ENCODE measurements around the gene RPS16. TPM values are rescaled to one million over a fixed set of nuclear protein-coding genes. Genes with fewer than 3 reads are reported as not detected.

Gene RPS16
- total RNA-seq, 4 donors from 2014 or later, result 718 to 1,665 (median 1,335) TPM

DNA sequence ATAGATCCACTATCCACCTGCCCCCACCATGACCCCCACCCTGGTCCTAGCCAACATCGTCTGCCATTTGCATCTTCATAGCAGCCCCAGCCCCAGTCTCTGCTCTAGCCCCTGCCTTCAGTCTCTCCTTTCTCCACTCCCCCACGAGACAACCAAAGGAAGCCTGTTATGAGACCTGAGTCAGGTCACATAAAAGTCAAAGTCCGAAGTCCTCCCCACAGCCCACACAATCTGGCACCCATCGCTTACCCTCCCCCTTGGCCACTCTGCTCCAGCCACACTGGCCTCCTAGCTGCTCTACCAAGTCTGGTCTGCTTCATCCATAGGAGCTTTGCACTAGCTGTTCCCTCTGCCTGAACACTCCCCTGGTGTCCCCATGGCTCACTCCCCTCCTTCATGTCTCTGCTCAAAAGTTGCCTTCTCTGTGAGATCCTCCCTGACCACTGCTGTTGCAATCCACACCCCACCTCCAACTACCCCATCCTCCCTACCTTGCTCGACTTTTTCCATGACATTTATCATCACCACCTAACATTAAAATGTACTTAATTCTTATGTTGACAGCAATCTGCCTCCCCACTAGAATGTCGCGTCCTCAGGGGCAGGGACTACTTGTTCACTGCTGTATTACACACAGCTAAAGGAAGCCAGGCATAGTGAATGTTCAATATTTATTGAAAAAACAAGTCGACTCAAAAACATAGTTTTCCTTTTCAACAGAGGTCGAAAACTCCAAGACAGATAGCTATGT lies 24.5 kb downstream of the RPS16 start:
- in situ Hi-C loops (cut with MboI; ENCODE audit: low pct_ligation_motif_present in 1 of 4, low pct_unique_long_range_greater_than_20kb in 1 of 4, low sequenced_read_pairs in 3 of 4), result no loop called here
- Histone ChIP-seq H3K27ac (peak overlapping the region; percentile 98 to 100 (median 99)), H3K4me3 (peak overlapping the region in 3 of 4 donors; percentile 66 to 86 (median 83)), H3K27me3 (peaks cover 17% of the 10 kb centered on the region), H3K4me1 (peaks cover 11 to 54% (median 39%) of the 10 kb centered on the region in 4 donors), H3K36me3 (peaks cover 0 to 14% (median 8%) of the 10 kb centered on the region in 4 donors), H3K9me3 (no peaks in the 10 kb centered on the region)
- TF ChIP-seq POLR2AphosphoS5 (IDR thresholded peaks at IDR 0.05), result peak; percentile 81 to 97 (median 95)
- peak; percentile 87 for TF ChIP-seq POLR2A (IDR thresholded peaks at IDR 0.05)
- TF ChIP-seq EP300 (IDR thresholded peaks at IDR 0.05; ENCODE audit: low read depth), result no peak
- TF ChIP-seq, protein P1, sequence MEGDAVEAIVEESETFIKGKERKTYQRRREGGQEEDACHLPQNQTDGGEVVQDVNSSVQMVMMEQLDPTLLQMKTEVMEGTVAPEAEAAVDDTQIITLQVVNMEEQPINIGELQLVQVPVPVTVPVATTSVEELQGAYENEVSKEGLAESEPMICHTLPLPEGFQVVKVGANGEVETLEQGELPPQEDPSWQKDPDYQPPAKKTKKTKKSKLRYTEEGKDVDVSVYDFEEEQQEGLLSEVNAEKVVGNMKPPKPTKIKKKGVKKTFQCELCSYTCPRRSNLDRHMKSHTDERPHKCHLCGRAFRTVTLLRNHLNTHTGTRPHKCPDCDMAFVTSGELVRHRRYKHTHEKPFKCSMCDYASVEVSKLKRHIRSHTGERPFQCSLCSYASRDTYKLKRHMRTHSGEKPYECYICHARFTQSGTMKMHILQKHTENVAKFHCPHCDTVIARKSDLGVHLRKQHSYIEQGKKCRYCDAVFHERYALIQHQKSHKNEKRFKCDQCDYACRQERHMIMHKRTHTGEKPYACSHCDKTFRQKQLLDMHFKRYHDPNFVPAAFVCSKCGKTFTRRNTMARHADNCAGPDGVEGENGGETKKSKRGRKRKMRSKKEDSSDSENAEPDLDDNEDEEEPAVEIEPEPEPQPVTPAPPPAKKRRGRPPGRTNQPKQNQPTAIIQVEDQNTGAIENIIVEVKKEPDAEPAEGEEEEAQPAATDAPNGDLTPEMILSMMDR (IDR thresholded peaks at IDR 0.05), result no peak
- 6 to 14% methylated on average over 6 to 9 of the region's 9 CpGs for whole genome bisulfite sequencing, 2 donors (ENCODE audit: low coverage in 1 of 2)
- intact Hi-C loops (cut with DNase I; ENCODE audit: low total_unique reads), result no loop called here
- peak; percentile 86 for DNase-seq

DNA sequence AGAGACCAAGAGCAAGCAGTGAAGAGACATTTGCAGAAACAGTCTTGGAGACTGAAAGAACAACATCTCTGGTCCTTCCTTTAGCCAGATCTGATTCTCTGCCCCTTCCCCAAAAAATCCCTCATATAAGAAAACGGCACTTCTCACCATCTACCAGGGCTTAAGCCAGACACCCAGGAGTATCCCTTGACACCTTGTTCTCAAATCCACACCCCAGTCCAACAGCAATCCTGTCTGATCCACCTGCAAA lies 25.0 kb downstream of the RPS16 start:
- 47% methylated on average over 1 of the region's 1 CpG; no CpG with 5 or more reads in 1 of the 2 donors for WGBS, 2 donors (ENCODE audit: low coverage in 1 of 2)
- Histone ChIP-seq H3K27ac (peak overlapping the region; percentile 98 to 100 (median 99)), H3K9me3 (no peaks in the 10 kb centered on the region), H3K36me3 (peaks cover 0 to 14% (median 8%) of the 10 kb centered on the region in 4 donors), H3K4me1 (peaks cover 11 to 55% (median 43%) of the 10 kb centered on the region in 4 donors), H3K4me3 (peak overlapping the region in 3 of 4 donors; percentile 66 to 86 (median 83)), H3K27me3 (peaks cover 17% of the 10 kb centered on the region)
- intact Hi-C loops (cut with DNase I; ENCODE audit: low total_unique reads), result no loop called here
- in situ Hi-C loops (cut with MboI; ENCODE audit: low pct_ligation_motif_present in 1 of 4, low pct_unique_long_range_greater_than_20kb in 1 of 4, low sequenced_read_pairs in 3 of 4), result no loop called here
- TF ChIP-seq POLR2A (IDR thresholded peaks at IDR 0.05), result no peak
- DNase-seq, result no peak

DNA sequence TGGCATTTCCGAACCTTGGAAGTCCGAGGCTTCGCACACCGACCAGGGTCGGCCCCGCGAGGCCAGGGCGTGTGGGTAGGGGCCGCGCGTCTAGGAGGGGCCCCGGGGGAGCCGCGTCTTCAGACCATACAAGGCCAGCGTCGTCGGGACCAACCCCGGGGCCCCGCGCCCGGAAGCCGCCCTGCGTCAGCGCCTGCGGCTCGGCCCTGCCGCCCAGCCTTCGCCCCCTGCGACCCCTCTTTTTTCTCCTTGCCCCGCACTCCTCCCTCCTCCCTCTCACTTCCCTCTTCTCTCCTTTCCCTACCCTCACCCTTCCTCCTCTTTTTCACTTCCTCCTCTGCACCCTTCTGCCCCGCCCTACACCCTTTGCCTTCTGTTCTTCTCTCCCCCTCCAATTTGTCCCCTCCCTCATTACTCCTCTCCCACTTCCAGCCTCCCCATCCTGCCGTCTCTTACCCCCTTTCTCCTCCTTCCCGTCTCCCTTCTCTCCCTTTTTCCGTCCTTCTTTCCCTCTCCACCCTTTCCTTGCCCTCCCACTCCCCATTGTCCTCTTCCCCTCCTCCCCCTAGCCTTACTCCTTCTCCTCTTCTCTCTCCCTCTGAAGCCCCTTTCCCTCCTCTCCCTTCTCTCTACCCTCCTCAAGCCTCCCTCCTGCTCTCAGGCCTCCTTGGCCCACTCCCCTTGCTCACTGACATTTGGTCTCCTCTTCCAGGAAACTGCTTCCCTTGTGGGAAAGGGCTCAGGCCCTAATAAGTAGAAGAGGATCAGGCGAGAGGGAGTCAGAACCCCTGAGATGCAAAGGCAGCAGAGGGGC lies 25.5 kb downstream of the RPS16 start:
- intact Hi-C loops (cut with DNase I; ENCODE audit: low total_unique reads), result no loop called here
- no peaks in the 10 kb centered on the region for H3K9me3 ChIP-seq
- H3K4me3 ChIP-seq, result peak overlapping the region; percentile 66 to 86 (median 84)
- peak; percentile 85 for DNase-seq
- H3K27me3 ChIP-seq, result peaks cover 17% of the 10 kb centered on the region
- TF ChIP-seq POLR2AphosphoS5 (IDR thresholded peaks at IDR 0.05) (peak; percentile 53 to 92 (median 79)), EP300 (IDR thresholded peaks at IDR 0.05; ENCODE audit: low read depth) (peak; percentile 62), POLR2A (IDR thresholded peaks at IDR 0.05) (peak; percentile 94)
- TF ChIP-seq, protein P1 (IDR thresholded peaks at IDR 0.05), result no peak
- H3K36me3 ChIP-seq, result peaks cover 0 to 14% (median 8%) of the 10 kb centered on the region in 4 donors
- in situ Hi-C loops (cut with MboI; ENCODE audit: low pct_ligation_motif_present in 1 of 4, low pct_unique_long_range_greater_than_20kb in 1 of 4, low sequenced_read_pairs in 3 of 4), result no loop called here
- H3K4me1 ChIP-seq, result peaks cover 15 to 53% (median 46%) of the 10 kb centered on the region in 4 donors
- WGBS, 2 donors (ENCODE audit: low coverage in 1 of 2), result 1 to 5% methylated on average over 13 to 24 of the region's 35 CpGs
- peak overlapping the region; percentile 98 to 100 (median 99) for H3K27ac ChIP-seq

DNA sequence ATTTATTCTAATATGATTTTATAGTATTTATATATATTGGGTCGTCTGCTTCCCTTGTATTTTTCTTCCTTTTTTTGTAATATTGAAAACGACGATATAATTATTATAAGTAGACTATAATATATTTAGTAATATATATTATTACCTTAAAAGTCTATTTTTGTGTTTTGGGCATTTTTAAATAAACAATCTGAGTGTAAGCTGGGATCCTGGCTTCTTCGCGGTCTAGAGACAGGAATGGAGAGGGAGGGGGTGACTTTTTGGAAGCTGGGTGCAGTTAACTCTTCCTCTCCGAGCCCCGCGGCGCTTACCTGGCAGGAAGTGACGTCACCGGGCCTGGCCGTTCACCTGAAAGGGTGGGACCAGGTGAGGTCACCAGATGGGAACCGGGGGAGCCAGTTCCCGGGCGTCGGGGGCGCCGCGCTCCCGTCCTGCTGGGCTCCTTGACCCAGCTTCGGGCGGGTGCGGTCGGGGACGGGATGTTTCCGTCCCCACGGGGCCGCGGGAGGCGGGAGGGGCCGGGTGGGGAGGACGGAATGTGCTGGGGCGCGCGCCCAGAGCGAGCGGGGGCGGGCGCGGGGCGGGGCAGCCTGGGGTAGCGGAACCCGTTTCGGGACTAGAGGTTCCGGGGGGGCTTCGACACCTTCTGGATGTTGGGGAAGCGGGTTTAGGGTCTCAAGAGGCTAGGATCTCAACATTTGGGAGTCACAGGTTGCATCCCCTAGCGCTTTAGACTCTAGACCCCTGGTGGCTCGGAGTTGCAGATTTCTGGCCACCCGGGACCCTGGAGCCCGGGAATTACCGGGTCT lies 26.3 kb downstream of the RPS16 start:
- peak overlapping the region; percentile 66 to 86 (median 84) for H3K4me3 ChIP-seq
- DNase-seq, result peak; percentile 96
- in situ Hi-C loops (cut with MboI; ENCODE audit: low pct_ligation_motif_present in 1 of 4, low pct_unique_long_range_greater_than_20kb in 1 of 4, low sequenced_read_pairs in 3 of 4), result no loop called here
- peaks cover 0 to 14% (median 8%) of the 10 kb centered on the region in 4 donors for H3K36me3 ChIP-seq
- H3K27me3 ChIP-seq, result peaks cover 17% of the 10 kb centered on the region
- peak; percentile 85 for TF ChIP-seq POLR2A (IDR thresholded peaks at IDR 0.05)
- TF ChIP-seq, protein P1 (IDR thresholded peaks at IDR 0.05), result peak in 1 of 5 experiments; percentile 37
- peak; percentile 100 for TF ChIP-seq EP300 (IDR thresholded peaks at IDR 0.05; ENCODE audit: low read depth)
- TF ChIP-seq POLR2AphosphoS5 (IDR thresholded peaks at IDR 0.05), result peak; percentile 97 to 99 (median 98)
- peaks cover 17 to 52% (median 50%) of the 10 kb centered on the region in 4 donors for H3K4me1 ChIP-seq
- 0 to 1% methylated on average over 11 to 43 of the region's 52 CpGs for WGBS, 2 donors (ENCODE audit: low coverage in 1 of 2)
- intact Hi-C loops (cut with DNase I; ENCODE audit: low total_unique reads), result no loop called here
- no peaks in the 10 kb centered on the region for H3K9me3 ChIP-seq
- H3K27ac ChIP-seq, result peak overlapping the region; percentile 98 to 100 (median 99)
